IPS-NIHi7 (cell line): Measurements from ENCODE around the gene ZNF385B.
"Not testable (repeated sequence)": the region's sequence is repeated elsewhere in the genome, so short reads cannot be mapped to it uniquely, and the experiment has no call there.

Experiments used
- DNase-seq: peaks from one replicate; pipeline ENCODE4 v3.0.0; 2012; ENCODE audit warnings: mixed read lengths; ENCODE audit errors: extremely low spot score

ZNF385B gene

GRCh38 chr2:179631769-179632385, 229.5 kb downstream of the ZNF385B start:
- DNase-seq = not testable (repeated sequence)

GRCh38 chr2:179629776-179630175, 231.6 kb downstream of the ZNF385B start:
- not testable (repeated sequence) for DNase-seq

- DNase-seq = no peak
These were observed 235.2 kb downstream of the ZNF385B start for GRCh38 chr2:179626261-179626660.

GRCh38 chr2:179622635-179623300, 238.6 kb downstream of the ZNF385B start:
- no peak for DNase-seq

- DNase-seq = no peak
These were observed 239.3 kb downstream of the ZNF385B start for GRCh38 chr2:179622112-179622511.

GRCh38 chr2:179619947-179620467, 241.4 kb downstream of the ZNF385B start:
- DNase-seq = no peak

- DNase-seq = no peak
These were observed 247.3 kb downstream of the ZNF385B start for GRCh38 chr2:179614121-179614520.

GRCh38 chr2:179613701-179614100, 247.7 kb downstream of the ZNF385B start:
- no peak for DNase-seq

- DNase-seq = no peak
These were observed 248.1 kb downstream of the ZNF385B start for GRCh38 chr2:179613299-179613651.

- no peak for DNase-seq
These were observed 248.7 kb downstream of the ZNF385B start for GRCh38 chr2:179612591-179613298.

GRCh38 chr2:179612108-179612507, 249.3 kb downstream of the ZNF385B start:
- no peak for DNase-seq

- DNase-seq = no peak
These were observed 255.3 kb downstream of the ZNF385B start for GRCh38 chr2:179606141-179606540.

GRCh38 chr2:179605341-179605740, 256.1 kb downstream of the ZNF385B start:
- DNase-seq = no peak

- no peak for DNase-seq
These were observed 256.8 kb downstream of the ZNF385B start for GRCh38 chr2:179604598-179604997.

- no peak for DNase-seq
These were observed 259.0 kb downstream of the ZNF385B start for GRCh38 chr2:179602452-179602851.

- no peak for DNase-seq
These were observed 265.4 kb downstream of the ZNF385B start for GRCh38 chr2:179596018-179596417.

- DNase-seq = peak; percentile 18
These were observed 266.1 kb downstream of the ZNF385B start for GRCh38 chr2:179595284-179595683.

GRCh38 chr2:179594268-179595112, 266.9 kb downstream of the ZNF385B start:
- no peak for DNase-seq

GRCh38 chr2:179593323-179593722, 268.1 kb downstream of the ZNF385B start:
- DNase-seq = no peak

GRCh38 chr2:179592167-179592936, 269.1 kb downstream of the ZNF385B start:
- no peak for DNase-seq

- no peak for DNase-seq
These were observed 269.7 kb downstream of the ZNF385B start for GRCh38 chr2:179591690-179592089.
